T47D (cell line): ENCODE data around the gene MICU1.
"Not testable (repeated sequence)": the region's sequence is repeated elsewhere in the genome, so short reads cannot be mapped to it uniquely, and the experiment has no call there.

Experiments
- DNase-seq, 2 experiments: peaks; one replicate each; pipeline versions ENCODE4 v3.0.0 to v3.0.0-alpha.2; 2011 to 2012; ENCODE audit warnings: low read depth in 1 of 2, low spot score in 1 of 2
- JUND ChIP-seq: IDR thresholded peaks from 2 replicates; pipeline ENCODE4 v1.6.1; 2012; ENCODE audit warnings: low read depth
- in situ Hi-C: cut with HindIII; loops from 2 replicates; pipeline ENCODE4 v1.10.0; 2016; ENCODE audit warnings: low sequenced_read_pairs, low pct_unique_long_range_greater_than_20kb

Gene MICU1

GRCh38 chr10:72392571-72392970, 233.3 kb downstream of the MICU1 start:
- in situ Hi-C loops = no loop called here
- no peak for TF ChIP-seq JUND
- no peak for DNase-seq

- in situ Hi-C loops = no loop called here
- no peak for DNase-seq
Measured at GRCh38 chr10:72390764-72391163, 235.1 kb downstream of the MICU1 start.

GRCh38 chr10:72389716-72390115, 236.2 kb downstream of the MICU1 start:
- TF ChIP-seq JUND = no peak
- in situ Hi-C loops = no loop called here
- DNase-seq = no peak

More at GRCh38 chr10:72390764-72391163, 235.1 kb downstream of the MICU1 start:
- no peak for TF ChIP-seq JUND

GRCh38 chr10:72389014-72389413, 236.9 kb downstream of the MICU1 start:
- in situ Hi-C loops = no loop called here
- TF ChIP-seq JUND = no peak
- no peak for DNase-seq

- in situ Hi-C loops = no loop called here
- no peak for TF ChIP-seq JUND
- DNase-seq = no peak
Measured at GRCh38 chr10:72388062-72388461, 237.8 kb downstream of the MICU1 start.

- TF ChIP-seq JUND = no peak
- in situ Hi-C loops = no loop called here
- no peak for DNase-seq
Measured at GRCh38 chr10:72386916-72387586, 238.8 kb downstream of the MICU1 start.

DNA sequence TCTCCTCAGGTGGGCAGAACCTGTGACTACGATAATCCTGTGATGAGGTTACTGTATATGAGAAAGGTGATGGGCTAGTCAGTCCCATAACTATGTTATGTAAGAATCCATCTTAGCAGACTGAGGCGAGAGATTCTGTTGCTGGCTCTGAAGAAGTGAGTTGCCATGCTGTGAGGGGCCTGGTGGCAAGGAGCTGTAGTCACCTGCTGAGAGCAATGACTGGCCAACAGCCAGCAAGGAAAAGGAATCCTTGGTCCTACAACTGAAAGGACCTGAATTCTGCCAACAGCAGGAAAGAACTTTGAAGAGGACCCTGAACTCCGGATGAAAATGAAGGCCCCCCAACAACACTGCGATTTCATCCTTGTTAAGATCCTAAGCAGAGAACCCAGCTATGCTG, 240.2 kb downstream of the MICU1 start:
- in situ Hi-C loops = no loop called here
- no peak for DNase-seq

GRCh38 chr10:72384982-72385381, 240.9 kb downstream of the MICU1 start:
- in situ Hi-C loops = not testable (repeated sequence)
- peak; percentile 16 to 90 for DNase-seq

More for the DNA sequence above, 240.2 kb downstream of the MICU1 start:
- TF ChIP-seq JUND = no peak

- in situ Hi-C loops = no loop called here
- TF ChIP-seq JUND = no peak
- DNase-seq = no peak
Measured at GRCh38 chr10:72379776-72380175, 246.1 kb downstream of the MICU1 start.

DNA sequence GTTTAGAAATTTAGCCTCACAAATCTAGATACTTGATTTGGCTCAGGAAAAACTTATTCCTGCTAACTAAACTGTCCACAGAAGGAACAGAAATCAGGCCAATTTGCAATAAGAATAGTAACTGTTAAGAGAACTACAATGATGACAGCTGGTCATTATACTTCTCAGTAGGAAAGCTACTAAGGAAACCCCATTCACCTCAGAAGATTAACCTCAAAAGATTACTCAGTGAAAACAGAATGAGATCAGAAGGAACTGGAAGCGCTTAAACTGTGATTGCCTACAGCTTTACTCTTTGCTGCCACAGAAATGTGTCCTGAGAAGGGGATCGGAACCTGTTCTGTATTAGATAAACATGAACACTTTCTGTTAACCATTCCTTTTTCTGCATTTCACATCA, 246.8 kb downstream of the MICU1 start:
- no peak for TF ChIP-seq JUND
- DNase-seq = no peak
- in situ Hi-C loops = no loop called here

DNA sequence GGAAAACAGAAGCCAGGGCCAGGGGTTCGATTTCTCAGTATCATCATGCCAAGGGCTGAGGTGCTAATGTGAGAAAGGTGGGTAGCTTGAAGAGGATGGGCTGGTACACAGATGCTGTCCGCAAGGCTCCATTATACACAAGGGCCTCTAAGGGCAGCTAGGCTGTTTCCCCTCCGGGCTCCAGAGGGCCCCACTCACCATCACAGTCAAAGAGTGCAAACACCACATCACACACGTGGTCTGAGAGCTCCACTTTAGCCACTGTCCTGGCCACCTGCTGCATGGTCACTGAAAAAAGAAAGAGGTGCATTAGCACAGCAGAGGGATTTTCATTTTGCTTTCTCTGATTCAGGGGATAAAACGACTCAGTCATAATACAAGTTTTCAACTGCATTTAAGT, 250.3 kb downstream of the MICU1 start:
- in situ Hi-C loops = no loop called here
- DNase-seq = peak in 1 of 2 experiments; percentile 56
- TF ChIP-seq JUND = no peak

GRCh38 chr10:72375173-72375572, 250.7 kb downstream of the MICU1 start:
- no peak for TF ChIP-seq JUND
- in situ Hi-C loops = no loop called here

GRCh38 chr10:72370201-72370722, 255.6 kb downstream of the MICU1 start:
- TF ChIP-seq JUND = no peak
- in situ Hi-C loops = no loop called here
- no peak for DNase-seq

More at GRCh38 chr10:72375173-72375572, 250.7 kb downstream of the MICU1 start:
- peak in 1 of 2 experiments; percentile 23 for DNase-seq
